RWPE1 (cell line): ENCODE data around the gene UBE2D2.

Experiments
- CTCF ChIA-PET: fragments of 350-600 bp; sonication (Branson Sonifier 250); formaldehyde crosslinking; extraction: SDS; loops from one replicate; lab custom pipeline; 2021; lab: Yijun Ruan, JAX
- POLR2A ChIA-PET: fragments of 400-600 bp; formaldehyde crosslinking; extraction: SDS; loops from one replicate; lab custom pipeline; 2020; ENCODE audit warnings: antibody characterized with exemption; ENCODE audit not compliant: low non-redundant PET; lab: Yijun Ruan, JAX
- DNase-seq: peaks from one replicate; pipeline ENCODE4 v3.0.0; 2012; ENCODE audit warnings: low spot score
- H3K27ac ChIP-seq: fragments of 450-650 bp; 2 replicates; pipeline ENCODE4 v1.5.1; 2017
- CTCF ChIP-seq: fragments of 450-650 bp; conservative IDR thresholded peaks from 2 replicates; pipeline ENCODE4 v1.5.1; 2017; ENCODE audit warnings: low read depth, mild to moderate bottlenecking

Gene UBE2D2

GRCh38 chr5:139668064-139668880, 107.1 kb downstream of the UBE2D2 start:
- POLR2A ChIA-PET = interaction anchor here (0.5 to 1.2 kb wide), 3 partner anchors 17 to 21 kb away, joined by 3 to 6 read pairs (median 4); no protein-coding TSS in a partner anchor
- CTCF ChIA-PET = interaction anchor here (0.6 to 2.0 kb wide), 6 partner anchors 22 to 97 kb away, joined by 3 to 11 read pairs (median 4); no protein-coding TSS in a partner anchor
- no peak for TF ChIP-seq CTCF
- peak overlapping the region; percentile 88 for H3K27ac ChIP-seq
- DNase-seq = peak; percentile 66

- no peak for DNase-seq
- H3K27ac ChIP-seq = peak overlapping the region; percentile 88
- ChIA-PET CTCF (interaction anchor here (0.6 to 2.0 kb wide), 5 partner anchors 21 to 96 kb away, joined by 4 to 11 read pairs (median 7); partner anchors contain the start of gene CXXC5), POLR2A (interaction anchor here (0.5 to 1.2 kb wide), 3 partner anchors 16 to 21 kb away, joined by 3 to 6 read pairs (median 4); no protein-coding TSS in a partner anchor)
- TF ChIP-seq CTCF = no peak
These were observed 108.0 kb downstream of the UBE2D2 start for GRCh38 chr5:139668924-139669661.

GRCh38 chr5:139669662-139670368, 108.7 kb downstream of the UBE2D2 start:
- H3K27ac ChIP-seq = peak overlapping the region; percentile 88
- ChIA-PET CTCF (interaction anchor here (0.8 to 1.6 kb wide), 6 partner anchors 20 to 96 kb away, joined by 3 to 8 read pairs (median 4); partner anchors contain the start of gene CXXC5), POLR2A (no interaction called here)
- TF ChIP-seq CTCF = no peak
- no peak for DNase-seq

- TF ChIP-seq CTCF = no peak
- DNase-seq = no peak
- H3K27ac ChIP-seq = peak overlapping the region; percentile 88
- ChIA-PET POLR2A (no interaction called here), CTCF (interaction anchor here (0.6 to 1.6 kb wide), 6 partner anchors 19 to 157 kb away, joined by 3 to 4 read pairs (median 3); no protein-coding TSS in a partner anchor)
These were observed 109.4 kb downstream of the UBE2D2 start for GRCh38 chr5:139670369-139671095.

- ChIA-PET CTCF (interaction anchor here (0.6 to 1.6 kb wide), 5 partner anchors 18 to 1659 kb away, joined by 3 to 4 read pairs (median 3); partner anchors contain the start of genes CXXC5 and PCDHGA1), POLR2A (no interaction called here)
- peak overlapping the region; percentile 63 for H3K27ac ChIP-seq
- no peak for TF ChIP-seq CTCF
- DNase-seq = peak; percentile 74
These were observed 110.1 kb downstream of the UBE2D2 start for GRCh38 chr5:139671096-139671841.
